Upper lobe of right lung (tissue), 1 donor: Measurements from ENCODE around the gene ADRB1. TPM values are rescaled to one million over a fixed set of nuclear protein-coding genes. Genes with fewer than 3 reads are reported as not detected.

Source experiments
- ATAC-seq: fragments of 200-7000 bp; cut with Tn5 transposase; one replicate; pipeline ENCODE4 v1.9.1; 2020; ENCODE audit warnings: mild to moderate bottlenecking, moderate library complexity
- DNase-seq: peaks from one replicate; pipeline ENCODE4 v3.0.0-alpha.2; 2020
- H3K27ac ChIP-seq: fragments of 200-600 bp; one replicate; pipeline ENCODE4 v1.8.0; 2022
- H3K27me3 ChIP-seq: fragments of 200-600 bp; one replicate; pipeline ENCODE4 v1.8.0; 2022; ENCODE audit warnings: mild to moderate bottlenecking
- H3K36me3 ChIP-seq: fragments of 200-600 bp; one replicate; pipeline ENCODE4 v1.8.0; 2022
- H3K4me1 ChIP-seq: fragments of 200-600 bp; one replicate; pipeline ENCODE4 v1.8.0; 2022
- H3K4me3 ChIP-seq: fragments of 200-600 bp; one replicate; pipeline ENCODE4 v1.8.0; 2022; ENCODE audit warnings: mild to moderate bottlenecking
- H3K9me3 ChIP-seq: fragments of 200-600 bp; one replicate; pipeline ENCODE4 v1.8.0; 2022
- CTCF ChIP-seq: fragments of 200-600 bp; IDR thresholded peaks from one replicate; pipeline ENCODE4 v1.8.0; 2022; ENCODE audit warnings: antibody characterized with exemption
- intact Hi-C: fragments of 100-400 bp; cut with DNase I; formaldehyde crosslinking; loops from one replicate; pipeline ENCODE4 v1.11.0; 2022
- total RNA-seq: library from RNA; stranded (reverse); fragmentation: NEBNext Ultra II Directional; extraction: Animal tissue kit (Norgen Biotek cat#: 25700); gene quantifications from one replicate; pipeline ENCODE4 v1.2.1, GENCODE V29; 2021
- donor health status: DM: no; HTN: yes; CAD: no; lungs with severe emphysema.

ADRB1 gene
- total RNA-seq, 1 donor from 2014 or later = 18.6 TPM

- intact Hi-C loops = no loop called here
- H3K4me3 ChIP-seq = no peak overlapping the region
- no peak for TF ChIP-seq CTCF
- no peaks in the 10 kb centered on the region for H3K36me3 ChIP-seq
- H3K27ac ChIP-seq = no peak overlapping the region
- no peaks in the 10 kb centered on the region for H3K9me3 ChIP-seq
- ATAC-seq (no peak), DNase-seq (no peak)
- H3K4me1 ChIP-seq = peaks cover 21% of the 10 kb centered on the region
- no peaks in the 10 kb centered on the region for H3K27me3 ChIP-seq
Measured at GRCh38 chr10:114021717-114022680, 21.7 kb upstream of the ADRB1 start.

GRCh38 chr10:114022766-114023597 is 20.7 kb upstream of the ADRB1 start:
- Histone ChIP-seq H3K36me3 (no peaks in the 10 kb centered on the region), H3K9me3 (no peaks in the 10 kb centered on the region), H3K27ac (no peak overlapping the region), H3K4me3 (no peak overlapping the region), H3K27me3 (no peaks in the 10 kb centered on the region), H3K4me1 (peaks cover 26% of the 10 kb centered on the region)
- no peak for DNase-seq
- ATAC-seq = no peak
- intact Hi-C loops = no loop called here
- TF ChIP-seq CTCF = no peak

GRCh38 chr10:114024876-114025610 is 18.6 kb upstream of the ADRB1 start:
- Histone ChIP-seq H3K27me3 (no peaks in the 10 kb centered on the region), H3K36me3 (no peaks in the 10 kb centered on the region), H3K9me3 (no peaks in the 10 kb centered on the region), H3K27ac (no peak overlapping the region), H3K4me3 (no peak overlapping the region), H3K4me1 (peaks cover 26% of the 10 kb centered on the region)
- intact Hi-C loops = no loop called here
- ATAC-seq (peak; percentile 72), DNase-seq (no peak)
- no peak for TF ChIP-seq CTCF

- Histone ChIP-seq H3K27ac (peak overlapping the region; percentile 61), H3K9me3 (no peaks in the 10 kb centered on the region), H3K27me3 (no peaks in the 10 kb centered on the region), H3K36me3 (no peaks in the 10 kb centered on the region), H3K4me1 (peaks cover 26% of the 10 kb centered on the region), H3K4me3 (no peak overlapping the region)
- intact Hi-C loops = no loop called here
- ATAC-seq (no peak), DNase-seq (no peak)
- TF ChIP-seq CTCF = no peak
Measured at GRCh38 chr10:114025611-114026130, 18.0 kb upstream of the ADRB1 start.
